Measurements from ENCODE around the gene MFRP.

DNA sequence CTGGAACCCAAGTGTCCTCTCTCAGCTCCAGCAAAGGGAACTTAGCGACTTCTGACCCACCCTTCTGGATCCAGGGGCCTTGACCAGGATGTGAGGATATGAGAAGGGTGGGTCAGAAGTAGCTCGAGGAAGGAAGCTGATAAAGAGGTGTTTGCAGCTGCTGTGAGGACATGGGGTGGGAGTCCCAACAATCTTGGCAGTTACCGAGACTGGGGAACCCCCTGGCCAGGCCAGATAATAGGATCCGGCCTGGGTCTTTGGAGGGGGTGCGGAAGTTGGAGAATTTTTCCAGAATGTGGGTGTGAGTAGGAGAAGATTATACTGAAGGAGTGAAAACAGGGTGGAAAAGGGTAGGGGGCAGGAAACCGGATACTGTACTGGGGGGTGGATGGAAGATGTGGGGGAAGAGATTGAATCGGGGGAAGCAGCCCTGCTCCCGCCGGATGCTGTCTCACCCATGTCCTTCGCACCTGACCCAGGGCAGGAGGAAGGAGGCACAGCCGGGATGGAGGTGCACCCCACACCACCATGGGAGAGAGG lies 26.7 kb downstream of the MFRP start:
- TF ChIP-seq, protein P1, sequence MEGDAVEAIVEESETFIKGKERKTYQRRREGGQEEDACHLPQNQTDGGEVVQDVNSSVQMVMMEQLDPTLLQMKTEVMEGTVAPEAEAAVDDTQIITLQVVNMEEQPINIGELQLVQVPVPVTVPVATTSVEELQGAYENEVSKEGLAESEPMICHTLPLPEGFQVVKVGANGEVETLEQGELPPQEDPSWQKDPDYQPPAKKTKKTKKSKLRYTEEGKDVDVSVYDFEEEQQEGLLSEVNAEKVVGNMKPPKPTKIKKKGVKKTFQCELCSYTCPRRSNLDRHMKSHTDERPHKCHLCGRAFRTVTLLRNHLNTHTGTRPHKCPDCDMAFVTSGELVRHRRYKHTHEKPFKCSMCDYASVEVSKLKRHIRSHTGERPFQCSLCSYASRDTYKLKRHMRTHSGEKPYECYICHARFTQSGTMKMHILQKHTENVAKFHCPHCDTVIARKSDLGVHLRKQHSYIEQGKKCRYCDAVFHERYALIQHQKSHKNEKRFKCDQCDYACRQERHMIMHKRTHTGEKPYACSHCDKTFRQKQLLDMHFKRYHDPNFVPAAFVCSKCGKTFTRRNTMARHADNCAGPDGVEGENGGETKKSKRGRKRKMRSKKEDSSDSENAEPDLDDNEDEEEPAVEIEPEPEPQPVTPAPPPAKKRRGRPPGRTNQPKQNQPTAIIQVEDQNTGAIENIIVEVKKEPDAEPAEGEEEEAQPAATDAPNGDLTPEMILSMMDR (IDR thresholded peaks at IDR 0.05) = no peak
- no peak for TF ChIP-seq POLR2AphosphoS5 (IDR thresholded peaks at IDR 0.05)
